Hematopoietic multipotent progenitor cell treated with erythropoietin and hydrocortisone succinate and interleukin-3 and kit ligand, for 4 days (in vitro differentiated cells): ENCODE results near the gene ACSL5.

Experiments used
- DNase-seq: peaks from one replicate; pipeline ENCODE4 v3.0.0-alpha.2; 2015

The ACSL5 gene, protein sequence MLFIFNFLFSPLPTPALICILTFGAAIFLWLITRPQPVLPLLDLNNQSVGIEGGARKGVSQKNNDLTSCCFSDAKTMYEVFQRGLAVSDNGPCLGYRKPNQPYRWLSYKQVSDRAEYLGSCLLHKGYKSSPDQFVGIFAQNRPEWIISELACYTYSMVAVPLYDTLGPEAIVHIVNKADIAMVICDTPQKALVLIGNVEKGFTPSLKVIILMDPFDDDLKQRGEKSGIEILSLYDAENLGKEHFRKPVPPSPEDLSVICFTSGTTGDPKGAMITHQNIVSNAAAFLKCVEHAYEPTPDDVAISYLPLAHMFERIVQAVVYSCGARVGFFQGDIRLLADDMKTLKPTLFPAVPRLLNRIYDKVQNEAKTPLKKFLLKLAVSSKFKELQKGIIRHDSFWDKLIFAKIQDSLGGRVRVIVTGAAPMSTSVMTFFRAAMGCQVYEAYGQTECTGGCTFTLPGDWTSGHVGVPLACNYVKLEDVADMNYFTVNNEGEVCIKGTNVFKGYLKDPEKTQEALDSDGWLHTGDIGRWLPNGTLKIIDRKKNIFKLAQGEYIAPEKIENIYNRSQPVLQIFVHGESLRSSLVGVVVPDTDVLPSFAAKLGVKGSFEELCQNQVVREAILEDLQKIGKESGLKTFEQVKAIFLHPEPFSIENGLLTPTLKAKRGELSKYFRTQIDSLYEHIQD

DNA sequence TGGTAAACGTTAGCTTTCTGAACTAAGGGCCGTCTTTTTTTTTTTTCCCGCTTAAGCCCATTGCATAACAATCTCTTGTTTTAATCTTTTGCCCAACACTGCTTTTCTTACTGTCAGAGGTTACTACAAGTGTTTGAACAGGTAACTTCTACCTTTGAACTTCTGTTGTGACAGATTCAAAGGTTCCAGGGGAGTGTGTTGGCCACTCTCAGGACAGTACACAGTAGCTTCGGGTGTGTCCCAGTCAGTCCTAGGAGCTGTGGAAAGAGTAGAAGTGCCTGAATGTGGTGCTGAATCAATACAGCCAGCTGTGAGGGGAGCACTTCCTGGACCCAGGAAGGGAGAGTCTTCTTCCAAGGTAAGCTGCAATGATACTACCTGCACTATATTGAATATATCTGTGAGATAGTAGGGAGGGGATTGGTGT, at the start of gene ACSL5:
Gene ACSL5 (plus strand): TSS at position 205 of the 427 bp plus-strand sequence. CDS start 20,831 bp downstream, outside the sequence.
- no peak for DNase-seq

- peak; percentile 23 for DNase-seq
Observed at GRCh38 chr10:112327678-112328077, 46.2 kb upstream of the ACSL5 start.

- no peak for DNase-seq
Observed at GRCh38 chr10:112330162-112330561, 43.8 kb upstream of the ACSL5 start.

DNA sequence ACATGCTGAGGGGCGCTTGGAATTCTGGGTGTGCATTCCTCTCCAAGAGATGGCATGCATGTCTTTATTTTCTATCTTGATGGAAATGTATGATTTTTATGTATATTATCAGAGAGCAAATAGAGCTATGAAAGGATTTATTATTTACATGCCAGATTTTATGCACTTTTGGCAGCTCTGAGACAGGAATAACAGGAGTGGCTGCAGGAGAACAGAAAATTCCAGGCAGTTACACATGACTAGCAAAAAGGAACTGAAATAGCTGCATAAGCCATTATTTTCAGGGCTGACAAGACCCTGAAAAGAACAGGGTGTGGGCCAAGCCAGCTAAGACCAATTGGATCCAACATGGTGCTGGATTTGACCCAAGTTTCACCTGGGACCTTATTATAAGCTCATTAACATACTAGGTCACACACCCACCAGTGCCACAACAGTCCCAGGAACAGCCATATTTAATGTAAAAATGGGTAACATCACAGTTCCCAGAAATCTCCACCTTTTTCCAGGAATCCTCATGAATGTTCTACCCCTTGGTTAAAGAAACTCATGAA, 43.2 kb upstream of the ACSL5 start:
- DNase-seq = no peak

DNA sequence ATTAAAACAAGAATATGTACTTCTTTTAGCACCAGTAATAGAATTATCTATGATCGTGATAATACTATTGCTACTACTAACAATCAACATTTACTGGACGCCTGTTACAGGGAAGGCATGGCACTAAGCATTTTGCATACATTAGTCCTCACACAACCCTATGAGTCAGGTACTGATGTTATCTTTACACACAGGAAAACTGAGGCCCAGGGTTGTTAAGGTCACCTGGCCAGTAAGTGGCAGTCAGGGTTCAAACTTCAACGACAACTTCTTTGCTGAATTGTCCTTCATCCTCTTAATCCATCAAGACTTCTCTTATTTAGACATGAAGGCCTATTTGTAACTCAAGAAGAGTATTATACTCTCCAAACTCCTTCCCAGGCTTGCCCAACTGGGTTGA, 41.9 kb upstream of the ACSL5 start:
- DNase-seq = no peak

- no peak for DNase-seq
Observed at GRCh38 chr10:112332509-112333228, 41.2 kb upstream of the ACSL5 start.

GRCh38 chr10:112333452-112333851, 40.5 kb upstream of the ACSL5 start:
- no peak for DNase-seq

- DNase-seq = peak; percentile 71
Observed at GRCh38 chr10:112335111-112335867, 38.6 kb upstream of the ACSL5 start.

GRCh38 chr10:112335868-112336265, 38.0 kb upstream of the ACSL5 start:
- peak; percentile 14 for DNase-seq

DNA sequence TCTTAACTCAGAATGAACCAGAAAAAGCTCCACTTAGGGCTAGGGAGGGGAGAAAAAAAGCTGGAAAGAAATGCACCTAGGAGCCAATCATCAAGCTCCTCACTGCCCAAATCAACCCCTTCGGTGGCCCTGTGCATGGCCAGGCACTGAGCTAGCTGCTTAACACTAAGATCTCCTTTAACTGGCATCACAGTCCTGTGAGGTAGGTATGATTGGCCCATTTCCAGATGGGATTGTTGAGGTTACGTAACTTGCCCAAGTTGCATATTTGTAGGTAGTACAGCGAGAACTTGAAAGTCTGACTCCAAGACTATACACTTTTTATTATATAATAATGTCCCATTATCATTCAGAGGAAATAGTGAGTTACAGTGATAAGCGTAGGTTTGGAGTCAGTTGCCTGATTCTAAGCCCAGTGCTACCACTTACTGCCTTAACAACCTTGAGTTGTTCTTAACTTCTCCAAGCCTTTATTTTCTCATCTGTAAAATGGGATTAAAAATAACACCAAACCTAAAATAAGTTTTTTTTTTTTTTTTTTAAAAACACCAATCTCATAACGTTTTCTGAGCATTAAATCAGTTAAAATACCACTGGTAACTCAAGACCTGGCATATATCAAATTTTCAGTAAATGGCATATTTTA, 37.2 kb upstream of the ACSL5 start:
- no peak for DNase-seq

GRCh38 chr10:112338957-112339356, 35.0 kb upstream of the ACSL5 start:
- no peak for DNase-seq

DNA sequence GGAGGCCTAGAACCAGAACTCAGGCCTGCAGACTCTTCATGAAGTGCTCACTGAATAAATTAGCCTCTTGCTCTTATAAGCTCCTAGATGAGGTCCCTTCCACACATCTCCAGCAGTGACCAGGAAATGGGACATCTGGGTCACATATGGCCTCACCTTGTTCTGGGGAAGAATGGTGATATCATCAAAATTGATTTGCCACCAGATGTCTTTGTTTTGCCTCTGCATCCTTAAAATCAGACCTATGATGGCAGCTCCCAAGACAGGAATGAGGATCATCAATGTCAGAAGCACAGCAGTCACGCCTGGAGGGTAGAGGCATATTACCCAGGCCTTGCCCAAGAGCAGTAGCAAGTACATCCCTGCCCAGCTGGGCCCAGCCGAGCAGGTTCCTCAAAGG, 33.3 kb upstream of the ACSL5 start:
- no peak for DNase-seq

DNA sequence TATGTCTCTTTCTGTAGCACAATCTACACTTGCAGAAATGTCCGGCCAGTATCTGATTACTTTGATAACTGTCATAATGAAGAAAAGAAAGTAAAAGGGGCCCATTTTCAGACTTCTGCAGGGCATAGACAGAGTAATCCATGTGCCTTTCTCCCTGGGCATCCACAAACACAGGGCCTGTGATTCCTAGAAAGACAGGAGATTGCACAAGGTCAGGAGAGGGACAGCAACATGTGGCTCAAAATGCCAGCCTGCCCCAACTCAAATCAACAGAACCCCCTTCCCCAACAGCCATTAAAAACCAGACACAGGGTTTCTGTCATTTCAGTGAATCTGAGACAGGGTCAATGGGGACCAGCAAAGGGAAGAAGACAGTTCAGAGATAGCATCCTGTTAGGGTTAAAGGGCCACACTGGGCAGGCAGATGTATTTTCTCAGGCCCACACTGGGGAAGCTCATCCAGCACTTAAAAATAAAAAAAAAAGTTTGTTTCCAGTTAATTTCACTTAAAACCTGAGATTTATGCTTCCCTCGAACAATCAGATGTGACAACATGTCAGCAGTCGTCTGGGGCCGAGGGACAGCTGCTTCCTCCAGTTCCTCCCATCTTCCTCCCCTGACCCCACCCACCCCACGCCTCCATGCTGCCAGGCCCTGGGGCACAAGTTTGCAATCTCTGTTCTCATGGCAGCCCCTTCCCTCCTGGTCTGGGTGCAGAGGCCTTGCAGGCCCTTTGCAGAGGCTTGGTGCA, 30.7 kb upstream of the ACSL5 start:
- peak; percentile 52 for DNase-seq

DNA sequence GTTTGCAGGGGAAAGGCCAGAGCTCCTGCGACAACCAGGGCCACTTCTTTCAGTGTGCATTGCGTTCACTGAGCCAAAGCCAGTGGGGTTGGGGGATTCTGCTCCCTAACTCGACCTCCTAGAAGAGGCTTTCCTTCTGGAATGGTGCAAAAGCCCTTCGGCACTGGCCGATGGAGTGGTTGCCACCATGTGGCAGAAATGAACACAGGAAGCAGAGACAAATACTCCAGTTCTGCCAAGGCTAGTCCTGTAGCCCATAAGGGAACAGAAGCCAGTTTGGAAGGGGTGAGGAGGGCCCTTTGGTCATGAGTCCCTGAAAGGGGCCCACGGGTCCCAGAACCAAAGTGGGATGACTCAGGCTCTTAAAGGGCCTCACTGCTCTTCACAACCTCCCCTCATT, 29.7 kb upstream of the ACSL5 start:
- no peak for DNase-seq

GRCh38 chr10:112345202-112345601, 28.7 kb upstream of the ACSL5 start:
- DNase-seq = no peak

- DNase-seq = no peak
Observed at GRCh38 chr10:112345743-112346142, 28.2 kb upstream of the ACSL5 start.

- DNase-seq = no peak
Observed at GRCh38 chr10:112346774-112347173, 27.1 kb upstream of the ACSL5 start.

DNA sequence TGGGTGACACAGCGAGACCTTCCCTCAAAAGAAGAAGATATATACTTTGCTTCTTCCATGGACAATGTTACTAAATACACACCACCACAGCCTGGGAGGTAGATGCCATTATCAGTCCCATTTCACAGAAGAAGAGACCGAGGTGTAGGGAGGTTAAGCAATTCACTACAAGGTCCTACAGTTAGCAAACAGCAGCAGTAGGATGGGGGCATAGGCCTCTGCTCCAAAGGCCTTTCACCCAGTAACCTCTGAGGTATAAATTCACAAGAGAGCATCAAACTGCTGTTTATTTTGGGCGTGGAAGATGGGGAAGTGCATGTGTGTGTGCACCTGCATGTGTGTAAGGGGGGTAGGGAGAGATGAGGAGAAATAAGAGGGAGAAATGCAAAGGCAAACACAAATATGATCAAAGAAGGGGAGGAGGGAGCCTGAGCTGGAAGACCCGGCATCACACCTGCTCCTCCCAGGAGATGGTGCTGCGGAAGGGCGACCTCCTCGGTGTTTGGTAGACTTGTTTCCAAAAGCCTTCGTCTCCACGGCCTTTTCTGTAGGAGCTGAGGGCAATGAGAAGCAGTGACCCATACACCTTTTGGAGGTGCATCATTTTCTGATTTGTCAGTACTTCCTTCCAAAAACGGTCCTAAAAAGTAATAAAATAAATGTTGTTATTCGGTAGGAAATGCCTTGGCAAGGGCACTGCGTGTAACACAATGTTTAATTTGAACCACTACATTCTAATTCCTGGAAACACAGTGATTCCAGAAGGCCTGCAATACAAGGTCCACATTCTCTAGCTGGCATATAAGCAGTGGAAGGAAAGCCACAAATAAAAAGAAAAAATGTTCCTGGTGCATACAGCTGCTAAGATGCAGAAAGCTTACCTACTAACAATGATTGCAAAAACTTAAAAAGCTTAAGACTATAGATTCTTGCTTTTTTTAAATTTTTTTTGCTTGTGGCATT, 25.9 kb upstream of the ACSL5 start:
- DNase-seq = no peak

DNA sequence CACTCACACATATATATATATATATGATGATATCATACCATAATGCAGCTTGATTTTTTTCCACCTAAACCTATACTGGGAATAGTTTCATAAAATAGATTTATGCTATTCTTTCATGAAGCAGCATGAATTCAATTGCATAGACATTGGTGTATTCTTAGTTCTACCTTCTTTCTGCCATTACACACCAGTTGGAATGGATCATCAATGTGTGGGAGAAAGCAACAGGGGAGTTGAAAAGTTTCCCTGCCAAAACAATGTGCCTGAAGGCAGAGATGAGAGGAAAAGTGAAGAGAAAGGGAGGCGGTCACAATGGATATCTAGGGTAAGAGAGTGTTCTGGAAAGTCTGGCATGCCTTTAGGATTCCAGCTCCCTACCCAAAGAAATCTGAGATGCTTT, 25.2 kb upstream of the ACSL5 start:
- DNase-seq = no peak

DNA sequence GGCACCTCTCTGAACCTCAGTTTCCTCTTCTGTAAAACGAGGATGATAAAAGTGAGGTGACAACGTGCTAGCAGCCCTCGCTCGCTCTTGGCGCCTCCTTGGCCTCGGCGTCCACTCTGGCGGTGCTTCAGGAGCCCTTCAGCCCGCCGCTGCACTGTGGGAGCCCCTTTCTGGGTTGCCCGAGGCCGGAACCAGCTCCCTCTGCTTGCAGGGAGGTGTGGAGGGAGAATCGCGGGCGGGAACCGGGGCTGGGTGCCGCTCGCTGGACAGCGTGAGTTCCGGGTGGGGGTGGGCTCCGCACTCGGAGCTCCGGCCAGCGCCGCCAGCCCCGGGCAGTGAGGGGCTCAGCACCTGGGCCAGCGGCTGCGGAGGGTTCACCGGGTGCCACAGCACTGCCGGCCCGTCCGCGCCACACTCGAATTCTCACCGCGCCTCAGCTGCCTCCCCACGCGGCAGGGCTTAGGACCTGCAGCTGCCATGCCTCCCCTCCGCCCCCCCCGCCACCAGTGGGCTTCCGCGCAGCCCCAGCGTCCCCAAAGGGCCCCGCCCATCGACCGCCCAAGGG, 24.3 kb upstream of the ACSL5 start:
- no peak for DNase-seq
